ENCODE data around the gene KRT17. TPM values are rescaled to one million over a fixed set of nuclear protein-coding genes. Genes with fewer than 3 reads are reported as not detected.

Gene KRT17
- total RNA-seq, 1 donor from 2014 or later = not detected

DNA sequence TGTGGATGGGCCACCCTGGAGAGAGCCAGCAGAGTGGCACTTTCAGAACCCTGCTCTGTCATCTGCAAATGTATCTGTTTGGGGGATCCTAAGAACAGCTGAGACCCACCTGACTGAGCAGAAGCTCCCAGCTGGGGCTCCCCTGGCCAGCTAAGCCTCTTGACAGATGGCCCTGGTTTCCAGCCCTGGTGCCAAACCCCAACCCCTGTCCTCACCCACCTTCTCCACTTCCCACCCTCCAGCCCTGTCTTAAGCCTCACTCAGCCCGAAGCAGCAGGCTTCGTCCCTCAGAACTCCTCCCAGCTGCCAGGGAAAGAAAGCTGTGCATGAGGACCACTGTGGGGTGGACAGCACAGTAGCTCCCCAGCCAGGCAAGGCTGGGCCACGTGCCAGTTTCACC lies 49.0 kb downstream of the KRT17 start:
- DNase-seq (ENCODE audit: low spot score) = no peak

GRCh38 chr17:41571561-41572434 lies 52.6 kb downstream of the KRT17 start, which contains the start of gene KRT9:
Gene KRT9 (minus strand): TSS chr17:41572059. CDS start chr17:41571992, 67 bp downstream.
- no peak for DNase-seq (ENCODE audit: low spot score)

Other genes starting within 250 kb of the KRT17 start
- not detected for gene KRT34, start 242.3 kb downstream of the KRT17 start, total RNA-seq
- not detected for gene KRT31, start 227.0 kb downstream of the KRT17 start, total RNA-seq
- gene KRT37, start 200.0 kb downstream of the KRT17 start, total RNA-seq = not detected
- not detected for gene KRT38, start 183.6 kb downstream of the KRT17 start, total RNA-seq
- gene KRT32, start 157.2 kb downstream of the KRT17 start, total RNA-seq = not detected
- gene KRT35, start 143.4 kb downstream of the KRT17 start, total RNA-seq = not detected
- not detected for gene KRT36, start 134.7 kb downstream of the KRT17 start, total RNA-seq
- 0.40 TPM for gene KRT13, start 119.0 kb downstream of the KRT17 start, total RNA-seq
- gene KRT15, start 105.7 kb downstream of the KRT17 start, total RNA-seq = 5.6 TPM
- gene KRT19, start 96.3 kb downstream of the KRT17 start, total RNA-seq = 1,522 TPM
- not detected for gene KRT9, start 52.5 kb downstream of the KRT17 start, total RNA-seq
- gene KRT14, start 37.7 kb downstream of the KRT17 start, total RNA-seq = 0.20 TPM
- gene KRT16, start 11.8 kb downstream of the KRT17 start, total RNA-seq = not detected
- 723 TPM for gene EIF1, start 64.3 kb upstream of the KRT17 start, total RNA-seq
- gene GAST, start 87.8 kb upstream of the KRT17 start, total RNA-seq = not detected
- gene HAP1, start 110.1 kb upstream of the KRT17 start, total RNA-seq = 1.9 TPM
- gene JUP, start 162.1 kb upstream of the KRT17 start, total RNA-seq = 201 TPM
- gene P3H4, start 187.4 kb upstream of the KRT17 start, total RNA-seq = 24.1 TPM
- 59.2 TPM for gene FKBP10, start 188.4 kb upstream of the KRT17 start, total RNA-seq
- 39.6 TPM for gene NT5C3B, start 211.7 kb upstream of the KRT17 start, total RNA-seq
- 0.29 TPM for gene KLHL10, start 213.2 kb upstream of the KRT17 start, total RNA-seq
- gene KLHL11, start 240.8 kb upstream of the KRT17 start, total RNA-seq = 14.0 TPM

Data from mucosa of gallbladder (tissue), 1 donor.